HG02852 (cell line): ENCODE results near the gene TMEM115.
A peak's percentile ranks its signal among the peaks of the same experiment; 100 is the strongest.

Experiments used
- ATAC-seq: cut with Tn5 transposase; IDR thresholded peaks from one replicate; pipeline ENCODE4 v1.9.1; 2021; ENCODE audit warnings: mild to moderate bottlenecking, moderate library complexity; ENCODE audit not compliant: unreplicated experiment

Gene TMEM115

GRCh38 chr3:50378757-50379156 is 19.4 kb upstream of the TMEM115 start:
- no peak for ATAC-seq

- ATAC-seq = no peak
Measured at GRCh38 chr3:50378024-50378423, 18.7 kb upstream of the TMEM115 start.

GRCh38 chr3:50375258-50375931 is 16.1 kb upstream of the TMEM115 start:
- ATAC-seq = no peak

GRCh38 chr3:50374363-50375257 is 15.3 kb upstream of the TMEM115 start:
- ATAC-seq = no peak

GRCh38 chr3:50373146-50374051 is 14.1 kb upstream of the TMEM115 start:
- no peak for ATAC-seq

- no peak for ATAC-seq
Measured at GRCh38 chr3:50372349-50372748, 13.0 kb upstream of the TMEM115 start.

GRCh38 chr3:50371133-50371685 is 11.9 kb upstream of the TMEM115 start:
- no peak for ATAC-seq

GRCh38 chr3:50370594-50370993 is 11.3 kb upstream of the TMEM115 start:
- no peak for ATAC-seq

- no peak for ATAC-seq
Measured at GRCh38 chr3:50369012-50369670, 9.8 kb upstream of the TMEM115 start.

GRCh38 chr3:50365842-50366220 is 6.5 kb upstream of the TMEM115 start:
- ATAC-seq = no peak

GRCh38 chr3:50365080-50365841 is 5.9 kb upstream of the TMEM115 start:
- ATAC-seq = peak; percentile 88

GRCh38 chr3:50364573-50365079 is 5.3 kb upstream of the TMEM115 start:
- ATAC-seq = peak; percentile 11

- peak; percentile 14 for ATAC-seq
Measured at GRCh38 chr3:50359760-50360110, 414 bp upstream of the TMEM115 start.

- no peak for ATAC-seq
Measured at GRCh38 chr3:50358355-50358910, 888 bp downstream of the TMEM115 start.

- ATAC-seq = no peak
Measured at GRCh38 chr3:50357481-50357880, 1.8 kb downstream of the TMEM115 start.

- no peak for ATAC-seq
Measured at GRCh38 chr3:50356553-50356952, 2.8 kb downstream of the TMEM115 start.

GRCh38 chr3:50355829-50356552 is 3.3 kb downstream of the TMEM115 start:
- no peak for ATAC-seq

GRCh38 chr3:50354850-50355249 is 4.5 kb downstream of the TMEM115 start:
- no peak for ATAC-seq
